Activated CD8-positive, alpha-beta T cell treated with anti-CD3 and anti-CD28 coated beads for 36 hours (primary cell): ENCODE measurements around the gene CACNB1. TPM values are rescaled to one million over a fixed set of nuclear protein-coding genes. Genes with fewer than 3 reads are reported as not detected.
A peak's percentile ranks its signal among the peaks of the same experiment; 100 is the strongest.

Source experiments
- ATAC-seq: fragments of 200-7000 bp; cut with Tn5 transposase; one replicate; pipeline ENCODE4 v1.10.0; 2021; ENCODE audit warnings: mild to moderate bottlenecking, moderate library complexity
- CTCF ChIA-PET: fragments of 350-600 bp; sonication (Branson Sonifier 250); formaldehyde crosslinking; loops from one replicate; lab custom pipeline; 2021; ENCODE audit warnings: antibody characterized with exemption; lab: Charles Lee
- POLR2A ChIA-PET: fragments of 350-600 bp; sonication (Branson Sonifier 250); formaldehyde crosslinking; loops from one replicate; lab custom pipeline; 2021; ENCODE audit warnings: antibody characterized with exemption; lab: Charles Lee
- DNase-seq: peaks from one replicate; pipeline ENCODE4 v3.0.0-alpha.2; 2020
- H3K27ac Mint-ChIP-seq: one replicate; pipeline ENCODE4 v1.8.0; 2021; ENCODE audit warnings: mild to moderate bottlenecking, mixed read lengths
- H3K27me3 Mint-ChIP-seq: one replicate; pipeline ENCODE4 v1.8.0; 2021; ENCODE audit warnings: mixed read lengths
- H3K36me3 Mint-ChIP-seq: one replicate; pipeline ENCODE4 v1.8.0; 2021; ENCODE audit warnings: low read depth, mixed read lengths
- H3K4me1 Mint-ChIP-seq: one replicate; pipeline ENCODE4 v1.8.0; 2021; ENCODE audit warnings: low read depth, mixed read lengths
- H3K4me3 Mint-ChIP-seq: one replicate; pipeline ENCODE4 v1.8.0; 2021; ENCODE audit warnings: mild to moderate bottlenecking, moderate library complexity, mixed read lengths
- H3K9me3 Mint-ChIP-seq: one replicate; pipeline ENCODE4 v1.8.0; 2021; ENCODE audit warnings: mixed read lengths
- intact Hi-C: fragments of 100-400 bp; cut with micrococcal nuclease; formaldehyde crosslinking; loops from one replicate; pipeline ENCODE4 v1.10.0; 2022
- total RNA-seq, 2 experiments: library from RNA; stranded (reverse); gene quantifications; one replicate each; pipeline ENCODE4 v1.2.3, GENCODE V29; 2021
- TF ChIP-seq, protein P1 (sequence below): fragments of 200-600 bp; IDR thresholded peaks from one replicate; pipeline ENCODE4 v1.8.0; 2022; ENCODE audit warnings: antibody characterized with exemption, mild to moderate bottlenecking

The CACNB1 gene
- total RNA-seq, 2 experiments from 2014 or later, result 13.1 to 14.2 TPM

DNA sequence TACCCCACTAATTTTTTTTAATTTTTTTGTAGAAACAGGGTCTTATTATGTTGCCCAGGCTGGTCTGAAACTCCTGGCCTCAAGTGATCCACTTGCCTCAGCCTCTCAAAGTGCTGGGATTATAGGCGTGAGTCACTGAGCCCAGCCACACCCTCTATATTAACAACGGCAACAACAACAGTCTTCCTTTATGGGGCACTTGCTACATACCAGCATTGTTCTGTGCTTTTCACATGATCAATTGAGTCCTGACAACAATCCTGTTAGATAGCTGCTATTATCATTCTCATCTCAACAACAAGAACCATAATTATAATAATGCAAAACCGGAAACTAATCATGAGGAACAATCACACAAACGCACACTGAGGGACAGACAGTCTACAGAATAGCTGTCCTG, 18.9 kb downstream of the CACNB1 start:
- ChIA-PET POLR2A (no interaction called here), CTCF (interaction anchor here (0.8 to 1.6 kb wide), 3 partner anchors 13 to 196 kb away, joined by 3 to 4 read pairs (median 3); no protein-coding TSS in a partner anchor)
- H3K27me3 Mint-ChIP-seq, result no peaks in the 10 kb centered on the region
- DNase-seq (no peak), ATAC-seq (no peak)
- H3K36me3 Mint-ChIP-seq, result peaks cover 20% of the 10 kb centered on the region
- H3K4me1 Mint-ChIP-seq, result peaks cover 5% of the 10 kb centered on the region
- no peak overlapping the region for H3K4me3 Mint-ChIP-seq
- H3K9me3 Mint-ChIP-seq, result no peaks in the 10 kb centered on the region
- TF ChIP-seq, protein P1, sequence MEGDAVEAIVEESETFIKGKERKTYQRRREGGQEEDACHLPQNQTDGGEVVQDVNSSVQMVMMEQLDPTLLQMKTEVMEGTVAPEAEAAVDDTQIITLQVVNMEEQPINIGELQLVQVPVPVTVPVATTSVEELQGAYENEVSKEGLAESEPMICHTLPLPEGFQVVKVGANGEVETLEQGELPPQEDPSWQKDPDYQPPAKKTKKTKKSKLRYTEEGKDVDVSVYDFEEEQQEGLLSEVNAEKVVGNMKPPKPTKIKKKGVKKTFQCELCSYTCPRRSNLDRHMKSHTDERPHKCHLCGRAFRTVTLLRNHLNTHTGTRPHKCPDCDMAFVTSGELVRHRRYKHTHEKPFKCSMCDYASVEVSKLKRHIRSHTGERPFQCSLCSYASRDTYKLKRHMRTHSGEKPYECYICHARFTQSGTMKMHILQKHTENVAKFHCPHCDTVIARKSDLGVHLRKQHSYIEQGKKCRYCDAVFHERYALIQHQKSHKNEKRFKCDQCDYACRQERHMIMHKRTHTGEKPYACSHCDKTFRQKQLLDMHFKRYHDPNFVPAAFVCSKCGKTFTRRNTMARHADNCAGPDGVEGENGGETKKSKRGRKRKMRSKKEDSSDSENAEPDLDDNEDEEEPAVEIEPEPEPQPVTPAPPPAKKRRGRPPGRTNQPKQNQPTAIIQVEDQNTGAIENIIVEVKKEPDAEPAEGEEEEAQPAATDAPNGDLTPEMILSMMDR, result no peak
- intact Hi-C loops, result no loop called here
- H3K27ac Mint-ChIP-seq, result no peak overlapping the region

GRCh38 chr17:39177256-39177655, 20.2 kb downstream of the CACNB1 start:
- Mint-ChIP-seq H3K27ac (no peak overlapping the region), H3K4me3 (no peak overlapping the region), H3K36me3 (peaks cover 12% of the 10 kb centered on the region), H3K9me3 (no peaks in the 10 kb centered on the region), H3K27me3 (no peaks in the 10 kb centered on the region), H3K4me1 (peaks cover 10% of the 10 kb centered on the region)
- TF ChIP-seq, protein P1, result no peak
- intact Hi-C loops, result no loop called here
- ChIA-PET CTCF (interaction anchor here (1.6 to 5.4 kb wide), 3 partner anchors 13 to 194 kb away, joined by 4 to 151 read pairs (median 66); partner anchors contain the start of gene ARL5C), POLR2A (interaction anchor here (1.6 kb wide), 1 partner anchor 23 kb away, joined by 4 read pairs; no protein-coding TSS in a partner anchor)
- no peak for ATAC-seq
- peak; percentile 18 for DNase-seq

DNA sequence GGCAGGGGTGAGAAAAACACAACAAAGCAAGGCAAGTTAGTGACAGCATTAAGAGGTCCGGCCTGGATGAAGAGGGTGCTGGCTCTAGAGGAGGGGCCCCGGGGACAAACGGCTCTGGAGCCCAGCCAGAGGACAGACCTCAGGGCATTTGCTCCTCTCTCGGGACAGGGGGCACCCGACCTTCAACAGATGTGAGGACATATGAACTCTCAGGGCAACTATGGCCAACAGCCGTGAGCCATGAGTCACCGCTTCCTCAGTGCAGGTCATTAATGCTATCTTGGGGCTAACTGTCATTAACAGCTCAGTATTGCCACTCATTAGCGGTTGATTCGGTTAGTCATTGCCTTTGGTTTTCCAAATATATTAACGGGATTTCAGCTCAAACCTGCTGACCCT, 21.8 kb downstream of the CACNB1 start:
- no peaks in the 10 kb centered on the region for H3K27me3 Mint-ChIP-seq
- H3K27ac Mint-ChIP-seq, result no peak overlapping the region
- no peak overlapping the region for H3K4me3 Mint-ChIP-seq
- POLR2A ChIA-PET, result interaction anchor here (1.2 to 2.5 kb wide), 4 partner anchors 10 to 191 kb away, joined by 4 to 11 read pairs (median 4); partner anchors contain the start of gene ARL5C
- H3K9me3 Mint-ChIP-seq, result no peaks in the 10 kb centered on the region
- CTCF ChIA-PET, result interaction anchor here (0.5 to 5.4 kb wide), 36 partner anchors 8 to 508 kb away, joined by 3 to 151 read pairs (median 4); partner anchors contain the start of genes ARL5C, CACNB1, PLXDC1 and RPL19
- intact Hi-C loops, result no loop called here
- H3K36me3 Mint-ChIP-seq, result peaks cover 12% of the 10 kb centered on the region
- ATAC-seq (no peak), DNase-seq (no peak)
- peaks cover 10% of the 10 kb centered on the region for H3K4me1 Mint-ChIP-seq
- TF ChIP-seq, protein P1, result no peak

DNA sequence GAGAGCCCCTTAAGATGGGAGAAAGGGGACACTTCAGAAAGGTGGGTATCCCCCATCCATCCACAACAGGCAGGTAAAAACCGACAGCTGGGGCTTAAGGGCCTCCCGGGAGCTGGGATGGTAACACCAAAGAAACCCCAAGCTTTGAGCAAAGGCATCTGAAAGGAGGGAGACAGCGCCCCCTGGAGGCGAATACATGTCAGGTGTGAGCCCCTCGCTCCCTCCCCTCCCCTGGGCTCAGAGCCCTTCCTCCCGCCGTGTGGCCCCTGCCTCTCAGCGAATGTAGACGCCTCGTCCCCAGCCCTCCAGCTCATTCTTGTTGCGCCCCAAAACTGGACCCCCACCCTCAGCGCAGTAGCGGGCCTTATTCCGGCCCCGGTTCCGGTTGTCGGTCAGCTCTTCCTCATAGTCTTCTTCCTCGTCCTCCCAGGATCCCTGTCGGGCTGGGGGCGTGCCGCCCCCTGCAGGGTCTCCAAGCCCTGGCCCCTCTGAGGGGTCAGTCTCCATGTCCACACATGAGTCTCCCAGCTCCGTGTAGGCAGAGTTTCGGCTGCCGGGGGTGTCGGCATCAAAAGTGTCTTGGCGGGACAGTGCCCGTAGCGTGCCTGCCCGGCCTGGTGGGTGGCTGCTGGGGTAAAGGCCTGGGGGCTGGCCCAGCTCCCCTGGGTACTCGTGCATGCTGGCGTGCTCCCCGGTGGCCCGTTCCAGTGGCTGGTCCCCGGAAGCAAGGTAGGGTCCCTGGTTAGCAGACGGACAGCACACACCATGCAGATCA, 22.4 kb downstream of the CACNB1 start:
- Mint-ChIP-seq H3K27me3 (no peaks in the 10 kb centered on the region), H3K27ac (no peak overlapping the region)

More for the DNA sequence above, 22.4 kb downstream of the CACNB1 start:
- Mint-ChIP-seq H3K9me3 (no peaks in the 10 kb centered on the region), H3K4me1 (peaks cover 10% of the 10 kb centered on the region), H3K36me3 (peaks cover 12% of the 10 kb centered on the region), H3K4me3 (no peak overlapping the region)
- ChIA-PET CTCF (interaction anchor here (0.5 to 5.4 kb wide), 66 partner anchors 8 to 507 kb away, joined by 3 to 151 read pairs (median 4); partner anchors contain the start of genes ARL5C, CACNB1, LASP1NB and PLXDC1), POLR2A (interaction anchor here (0.8 to 2.5 kb wide), 10 partner anchors 9 to 190 kb away, joined by 3 to 11 read pairs (median 4); partner anchors contain the start of gene ARL5C)
- intact Hi-C loops, result no loop called here
- TF ChIP-seq, protein P1, result peak; percentile 91
- peak; percentile 84 for ATAC-seq
- DNase-seq, result peak; percentile 92
